ENCODE measurements around the gene CREG1.

- TF ChIP-seq POLR2AphosphoS5 (IDR thresholded peaks at IDR 0.05; ENCODE audit: low read depth) (no peak), CTCF (IDR thresholded peaks at IDR 0.05; ENCODE audit: insufficient read depth, low read length) (no peak), GABPA (IDR thresholded peaks at IDR 0.05; ENCODE audit: low read depth) (no peak), REST (IDR thresholded peaks at IDR 0.05; ENCODE audit: insufficient replicate concordance, low read depth) (no peak)
These were observed 38.1 kb downstream of the CREG1 start for GRCh38 chr1:167515461-167515860.
